ENCODE measurements around the gene CD320.

- TF ChIP-seq YY1 (IDR thresholded peaks at IDR 0.05; ENCODE audit: low read depth) (no peak), RAD21 (IDR thresholded peaks at IDR 0.05; ENCODE audit: low read depth) (no peak), EGR1 (IDR thresholded peaks at IDR 0.05) (no peak), TCF12 (IDR thresholded peaks at IDR 0.05; ENCODE audit: low read depth) (no peak), TAF1 (IDR thresholded peaks at IDR 0.05; ENCODE audit: low read depth) (no peak), CEBPB (IDR thresholded peaks at IDR 0.05) (no peak), EP300 (IDR thresholded peaks at IDR 0.05; ENCODE audit: borderline replicate concordance) (no peak), NFIC (IDR thresholded peaks at IDR 0.05) (no peak), TEAD4 (IDR thresholded peaks at IDR 0.05) (no peak), FOXM1 (IDR thresholded peaks at IDR 0.05; ENCODE audit: borderline replicate concordance, low read depth) (no peak), CREB1 (IDR thresholded peaks at IDR 0.05; ENCODE audit: low read depth) (no peak)
- TF ChIP-seq, protein P1, sequence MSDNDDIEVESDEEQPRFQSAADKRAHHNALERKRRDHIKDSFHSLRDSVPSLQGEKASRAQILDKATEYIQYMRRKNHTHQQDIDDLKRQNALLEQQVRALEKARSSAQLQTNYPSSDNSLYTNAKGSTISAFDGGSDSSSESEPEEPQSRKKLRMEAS (IDR thresholded peaks at IDR 0.05): no peak
- TF ChIP-seq, protein P2, sequence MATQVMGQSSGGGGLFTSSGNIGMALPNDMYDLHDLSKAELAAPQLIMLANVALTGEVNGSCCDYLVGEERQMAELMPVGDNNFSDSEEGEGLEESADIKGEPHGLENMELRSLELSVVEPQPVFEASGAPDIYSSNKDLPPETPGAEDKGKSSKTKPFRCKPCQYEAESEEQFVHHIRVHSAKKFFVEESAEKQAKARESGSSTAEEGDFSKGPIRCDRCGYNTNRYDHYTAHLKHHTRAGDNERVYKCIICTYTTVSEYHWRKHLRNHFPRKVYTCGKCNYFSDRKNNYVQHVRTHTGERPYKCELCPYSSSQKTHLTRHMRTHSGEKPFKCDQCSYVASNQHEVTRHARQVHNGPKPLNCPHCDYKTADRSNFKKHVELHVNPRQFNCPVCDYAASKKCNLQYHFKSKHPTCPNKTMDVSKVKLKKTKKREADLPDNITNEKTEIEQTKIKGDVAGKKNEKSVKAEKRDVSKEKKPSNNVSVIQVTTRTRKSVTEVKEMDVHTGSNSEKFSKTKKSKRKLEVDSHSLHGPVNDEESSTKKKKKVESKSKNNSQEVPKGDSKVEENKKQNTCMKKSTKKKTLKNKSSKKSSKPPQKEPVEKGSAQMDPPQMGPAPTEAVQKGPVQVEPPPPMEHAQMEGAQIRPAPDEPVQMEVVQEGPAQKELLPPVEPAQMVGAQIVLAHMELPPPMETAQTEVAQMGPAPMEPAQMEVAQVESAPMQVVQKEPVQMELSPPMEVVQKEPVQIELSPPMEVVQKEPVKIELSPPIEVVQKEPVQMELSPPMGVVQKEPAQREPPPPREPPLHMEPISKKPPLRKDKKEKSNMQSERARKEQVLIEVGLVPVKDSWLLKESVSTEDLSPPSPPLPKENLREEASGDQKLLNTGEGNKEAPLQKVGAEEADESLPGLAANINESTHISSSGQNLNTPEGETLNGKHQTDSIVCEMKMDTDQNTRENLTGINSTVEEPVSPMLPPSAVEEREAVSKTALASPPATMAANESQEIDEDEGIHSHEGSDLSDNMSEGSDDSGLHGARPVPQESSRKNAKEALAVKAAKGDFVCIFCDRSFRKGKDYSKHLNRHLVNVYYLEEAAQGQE (IDR thresholded peaks at IDR 0.05; ENCODE audit: low read depth): no peak
- TF ChIP-seq, protein P3, sequence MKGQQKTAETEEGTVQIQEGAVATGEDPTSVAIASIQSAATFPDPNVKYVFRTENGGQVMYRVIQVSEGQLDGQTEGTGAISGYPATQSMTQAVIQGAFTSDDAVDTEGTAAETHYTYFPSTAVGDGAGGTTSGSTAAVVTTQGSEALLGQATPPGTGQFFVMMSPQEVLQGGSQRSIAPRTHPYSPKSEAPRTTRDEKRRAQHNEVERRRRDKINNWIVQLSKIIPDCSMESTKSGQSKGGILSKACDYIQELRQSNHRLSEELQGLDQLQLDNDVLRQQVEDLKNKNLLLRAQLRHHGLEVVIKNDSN (IDR thresholded peaks at IDR 0.05): no peak
Observed at GRCh38 chr19:8322638-8322997, 14.5 kb upstream of the CD320 start.
